ENCODE measurements around the gene MSMP. TPM values are rescaled to one million over a fixed set of nuclear protein-coding genes. Genes with fewer than 3 reads are reported as not detected.

MSMP gene
- total and polyA plus RNA-seq, 10 of the 15 experiments (the other 5 are each of a cell fraction or from before 2014, with no cell fraction given), result 0.33 to 2.4 (median 0.86) TPM; not detected in 4

- peak; percentile 62; the same call in 1 of the 2 replicates for TF ChIP-seq MXI1 (IDR thresholded peaks at IDR 0.05; ENCODE audit: low read depth, low read length)
- no peak for TF ChIP-seq CEBPZ (IDR thresholded peaks at IDR 0.05; ENCODE audit: low read depth, low read length)
- TF ChIP-seq ZBTB40 (IDR thresholded peaks at IDR 0.05; ENCODE audit: borderline replicate concordance), result peak; percentile 80
- TF ChIP-seq MAX (IDR thresholded peaks at IDR 0.05; ENCODE audit: low read depth, low read length), result no peak
- TF ChIP-seq ZBTB11 (CRISPR knock-in tag; IDR thresholded peaks at IDR 0.05), result peak; percentile 54
- peak; percentile 98 for TF ChIP-seq GATAD2B (conservative IDR thresholded peaks at IDR 0.05; ENCODE audit: low read depth)
- 0 out of 2 replicates have a peak, but pooled peaks have one; percentile 35 for TF ChIP-seq POLR2AphosphoS5 (IDR thresholded peaks at IDR 0.05; ENCODE audit: low read length)
- no peak for TF ChIP-seq JUNB (IDR thresholded peaks at IDR 0.05)
- TF ChIP-seq BRCA1 (IDR thresholded peaks at IDR 0.05; ENCODE audit: low read depth, low read length), result no peak
- TF ChIP-seq NFYA (IDR thresholded peaks at IDR 0.05; ENCODE audit: borderline replicate concordance, low read depth, low read length), result no peak
- no peak for TF ChIP-seq WRNIP1 (IDR thresholded peaks at IDR 0.05; ENCODE audit: borderline replicate concordance, low read depth, low read length)
- peak; percentile 79; the same call in 1 of the 2 replicates for TF ChIP-seq SMARCA5 (IDR thresholded peaks at IDR 0.05)
- peak in 1 of 2 experiments; percentile 6; a peak in 1 of 3 replicates for TF ChIP-seq EGR1 (IDR thresholded peaks at IDR 0.05; ENCODE audit: borderline replicate concordance in 1 of 2, low read depth in 2 of 2, low read length in 2 of 2)
- TF ChIP-seq CHD4 (IDR thresholded peaks at IDR 0.05), result no peak
- TF ChIP-seq SMAD1 (IDR thresholded peaks at IDR 0.05; ENCODE audit: low read depth, partially characterized antibody), result no peak
Observed at GRCh38 chr9:35748858-35749514, 5.1 kb downstream of the MSMP start, which contains the start of the genes GBA2 and RGP1 (continued).

All from GM12878 (cell line).